ENCODE data around the gene ZNF536.

- TF ChIP-seq, protein P1, sequence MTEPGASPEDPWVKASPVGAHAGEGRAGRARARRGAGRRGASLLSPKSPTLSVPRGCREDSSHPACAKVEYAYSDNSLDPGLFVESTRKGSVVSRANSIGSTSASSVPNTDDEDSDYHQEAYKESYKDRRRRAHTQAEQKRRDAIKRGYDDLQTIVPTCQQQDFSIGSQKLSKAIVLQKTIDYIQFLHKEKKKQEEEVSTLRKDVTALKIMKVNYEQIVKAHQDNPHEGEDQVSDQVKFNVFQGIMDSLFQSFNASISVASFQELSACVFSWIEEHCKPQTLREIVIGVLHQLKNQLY (CRISPR knock-in tag; IDR thresholded peaks at IDR 0.05): no peak
- TF ChIP-seq, protein P2, sequence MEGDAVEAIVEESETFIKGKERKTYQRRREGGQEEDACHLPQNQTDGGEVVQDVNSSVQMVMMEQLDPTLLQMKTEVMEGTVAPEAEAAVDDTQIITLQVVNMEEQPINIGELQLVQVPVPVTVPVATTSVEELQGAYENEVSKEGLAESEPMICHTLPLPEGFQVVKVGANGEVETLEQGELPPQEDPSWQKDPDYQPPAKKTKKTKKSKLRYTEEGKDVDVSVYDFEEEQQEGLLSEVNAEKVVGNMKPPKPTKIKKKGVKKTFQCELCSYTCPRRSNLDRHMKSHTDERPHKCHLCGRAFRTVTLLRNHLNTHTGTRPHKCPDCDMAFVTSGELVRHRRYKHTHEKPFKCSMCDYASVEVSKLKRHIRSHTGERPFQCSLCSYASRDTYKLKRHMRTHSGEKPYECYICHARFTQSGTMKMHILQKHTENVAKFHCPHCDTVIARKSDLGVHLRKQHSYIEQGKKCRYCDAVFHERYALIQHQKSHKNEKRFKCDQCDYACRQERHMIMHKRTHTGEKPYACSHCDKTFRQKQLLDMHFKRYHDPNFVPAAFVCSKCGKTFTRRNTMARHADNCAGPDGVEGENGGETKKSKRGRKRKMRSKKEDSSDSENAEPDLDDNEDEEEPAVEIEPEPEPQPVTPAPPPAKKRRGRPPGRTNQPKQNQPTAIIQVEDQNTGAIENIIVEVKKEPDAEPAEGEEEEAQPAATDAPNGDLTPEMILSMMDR (IDR thresholded peaks at IDR 0.05): no peak
- TF ChIP-seq, protein P3, sequence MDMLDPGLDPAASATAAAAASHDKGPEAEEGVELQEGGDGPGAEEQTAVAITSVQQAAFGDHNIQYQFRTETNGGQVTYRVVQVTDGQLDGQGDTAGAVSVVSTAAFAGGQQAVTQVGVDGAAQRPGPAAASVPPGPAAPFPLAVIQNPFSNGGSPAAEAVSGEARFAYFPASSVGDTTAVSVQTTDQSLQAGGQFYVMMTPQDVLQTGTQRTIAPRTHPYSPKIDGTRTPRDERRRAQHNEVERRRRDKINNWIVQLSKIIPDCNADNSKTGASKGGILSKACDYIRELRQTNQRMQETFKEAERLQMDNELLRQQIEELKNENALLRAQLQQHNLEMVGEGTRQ (CRISPR knock-in tag; IDR thresholded peaks at IDR 0.05): no peak
- no peak for TF ChIP-seq KAT7 (CRISPR knock-in tag; IDR thresholded peaks at IDR 0.05; ENCODE audit: borderline replicate concordance)
- TF ChIP-seq, protein P4, sequence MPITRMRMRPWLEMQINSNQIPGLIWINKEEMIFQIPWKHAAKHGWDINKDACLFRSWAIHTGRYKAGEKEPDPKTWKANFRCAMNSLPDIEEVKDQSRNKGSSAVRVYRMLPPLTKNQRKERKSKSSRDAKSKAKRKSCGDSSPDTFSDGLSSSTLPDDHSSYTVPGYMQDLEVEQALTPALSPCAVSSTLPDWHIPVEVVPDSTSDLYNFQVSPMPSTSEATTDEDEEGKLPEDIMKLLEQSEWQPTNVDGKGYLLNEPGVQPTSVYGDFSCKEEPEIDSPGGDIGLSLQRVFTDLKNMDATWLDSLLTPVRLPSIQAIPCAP (CRISPR knock-in tag; IDR thresholded peaks at IDR 0.05): no peak
- TF ChIP-seq NR2C2 (CRISPR knock-in tag; IDR thresholded peaks at IDR 0.05): no peak
- no peak for TF ChIP-seq TEAD4 (CRISPR knock-in tag; IDR thresholded peaks at IDR 0.05)
- TF ChIP-seq, protein P5, sequence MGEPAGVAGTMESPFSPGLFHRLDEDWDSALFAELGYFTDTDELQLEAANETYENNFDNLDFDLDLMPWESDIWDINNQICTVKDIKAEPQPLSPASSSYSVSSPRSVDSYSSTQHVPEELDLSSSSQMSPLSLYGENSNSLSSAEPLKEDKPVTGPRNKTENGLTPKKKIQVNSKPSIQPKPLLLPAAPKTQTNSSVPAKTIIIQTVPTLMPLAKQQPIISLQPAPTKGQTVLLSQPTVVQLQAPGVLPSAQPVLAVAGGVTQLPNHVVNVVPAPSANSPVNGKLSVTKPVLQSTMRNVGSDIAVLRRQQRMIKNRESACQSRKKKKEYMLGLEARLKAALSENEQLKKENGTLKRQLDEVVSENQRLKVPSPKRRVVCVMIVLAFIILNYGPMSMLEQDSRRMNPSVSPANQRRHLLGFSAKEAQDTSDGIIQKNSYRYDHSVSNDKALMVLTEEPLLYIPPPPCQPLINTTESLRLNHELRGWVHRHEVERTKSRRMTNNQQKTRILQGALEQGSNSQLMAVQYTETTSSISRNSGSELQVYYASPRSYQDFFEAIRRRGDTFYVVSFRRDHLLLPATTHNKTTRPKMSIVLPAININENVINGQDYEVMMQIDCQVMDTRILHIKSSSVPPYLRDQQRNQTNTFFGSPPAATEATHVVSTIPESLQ (CRISPR knock-in tag; IDR thresholded peaks at IDR 0.05): no peak
Measured at GRCh38 chr19:30558793-30559192, 186.6 kb downstream of the ZNF536 start.
